Progenitor cell of endocrine pancreas (in vitro differentiated cells): ENCODE measurements around the gene UNC13C. TPM values are rescaled to one million over a fixed set of nuclear protein-coding genes. Genes with fewer than 3 reads are reported as not detected.

Experiments used
- DNase-seq: peaks from one replicate; pipeline ENCODE4 v3.0.0; 2021; ENCODE audit warnings: low spot score; ENCODE audit not compliant: unreplicated experiment
- H3K27ac Mint-ChIP-seq: 2 replicates; pipeline ENCODE4 v1.8.0; 2021; ENCODE audit warnings: mild to moderate bottlenecking, moderate library complexity, mixed read lengths
- H3K27me3 Mint-ChIP-seq: 2 replicates; pipeline ENCODE4 v1.8.0; 2021; ENCODE audit warnings: mixed read lengths
- H3K36me3 Mint-ChIP-seq: 2 replicates; pipeline ENCODE4 v1.8.0; 2022; ENCODE audit warnings: mixed read lengths; ENCODE audit not compliant: insufficient read depth
- H3K4me1 Mint-ChIP-seq: 2 replicates; pipeline ENCODE4 v1.8.0; 2021; ENCODE audit warnings: low read depth, mixed read lengths
- H3K4me3 Mint-ChIP-seq: 2 replicates; pipeline ENCODE4 v1.8.0; 2021; ENCODE audit warnings: low read depth, mild to moderate bottlenecking, moderate library complexity, mixed read lengths
- H3K9me3 Mint-ChIP-seq: 2 replicates; pipeline ENCODE4 v1.8.0; 2021; ENCODE audit warnings: low read depth, mixed read lengths
- CTCF ChIP-seq: fragments of 200-600 bp; sonication (generic); IDR thresholded peaks from one replicate; pipeline ENCODE4 v1.5.0; 2021; ENCODE audit warnings: antibody characterized with exemption, mild to moderate bottlenecking; ENCODE audit not compliant: unreplicated experiment
- total RNA-seq: library from RNA; stranded (reverse); gene quantifications from 2 replicates; pipeline ENCODE4 v1.2.1, GENCODE V29; 2021

The UNC13C gene
- total RNA-seq, 1 donor from 2014 or later, result 7.3 TPM

GRCh38 chr15:54547491-54547890 lies 569.2 kb downstream of the UNC13C start:
- no peak overlapping the region for H3K4me3 Mint-ChIP-seq
- H3K4me1 Mint-ChIP-seq, result no peaks in the 10 kb centered on the region
- H3K27me3 Mint-ChIP-seq, result no peaks in the 10 kb centered on the region
- H3K9me3 Mint-ChIP-seq, result peaks cover 21% of the 10 kb centered on the region
- no peak for TF ChIP-seq CTCF
- H3K36me3 Mint-ChIP-seq, result no peaks in the 10 kb centered on the region
- no peak overlapping the region for H3K27ac Mint-ChIP-seq
- DNase-seq, result no peak

- H3K4me1 Mint-ChIP-seq, result no peaks in the 10 kb centered on the region
- no peak for TF ChIP-seq CTCF
- no peak overlapping the region for H3K27ac Mint-ChIP-seq
- H3K9me3 Mint-ChIP-seq, result no peaks in the 10 kb centered on the region
- no peaks in the 10 kb centered on the region for H3K27me3 Mint-ChIP-seq
- no peaks in the 10 kb centered on the region for H3K36me3 Mint-ChIP-seq
- H3K4me3 Mint-ChIP-seq, result no peak overlapping the region
- no peak for DNase-seq
These were observed 572.7 kb downstream of the UNC13C start for GRCh38 chr15:54550954-54551353.

- no peak overlapping the region for H3K27ac Mint-ChIP-seq
- no peak for TF ChIP-seq CTCF
- H3K4me3 Mint-ChIP-seq, result no peak overlapping the region
- peaks cover 3% of the 10 kb centered on the region for H3K9me3 Mint-ChIP-seq
- DNase-seq, result no peak
- H3K27me3 Mint-ChIP-seq, result no peaks in the 10 kb centered on the region
- H3K4me1 Mint-ChIP-seq, result no peaks in the 10 kb centered on the region
- peaks cover 2% of the 10 kb centered on the region for H3K36me3 Mint-ChIP-seq
These were observed 578.0 kb downstream of the UNC13C start for GRCh38 chr15:54556231-54556630.

- Mint-ChIP-seq H3K9me3 (peaks cover 3% of the 10 kb centered on the region), H3K4me1 (no peaks in the 10 kb centered on the region), H3K27ac (no peak overlapping the region), H3K4me3 (no peak overlapping the region), H3K36me3 (peaks cover 2% of the 10 kb centered on the region), H3K27me3 (no peaks in the 10 kb centered on the region)
- DNase-seq, result no peak
- no peak for TF ChIP-seq CTCF
These were observed 581.3 kb downstream of the UNC13C start for GRCh38 chr15:54559405-54560069.

- DNase-seq, result no peak
- no peaks in the 10 kb centered on the region for H3K27me3 Mint-ChIP-seq
- peaks cover 3% of the 10 kb centered on the region for H3K9me3 Mint-ChIP-seq
- no peak overlapping the region for H3K27ac Mint-ChIP-seq
- no peak overlapping the region for H3K4me3 Mint-ChIP-seq
- no peaks in the 10 kb centered on the region for H3K4me1 Mint-ChIP-seq
- no peak for TF ChIP-seq CTCF
- peaks cover 2% of the 10 kb centered on the region for H3K36me3 Mint-ChIP-seq
These were observed 582.2 kb downstream of the UNC13C start for GRCh38 chr15:54560417-54560816.
